Measurements from ENCODE around the gene CAMSAP1. TPM values are rescaled to one million over a fixed set of nuclear protein-coding genes. Genes with fewer than 3 reads are reported as not detected.
"Not testable (repeated sequence)": the region's sequence is repeated elsewhere in the genome, so short reads cannot be mapped to it uniquely, and the experiment has no call there.

The CAMSAP1 gene
- polyA plus RNA-seq, 1 donor from 2014 or later, result 2.7 TPM

DNA sequence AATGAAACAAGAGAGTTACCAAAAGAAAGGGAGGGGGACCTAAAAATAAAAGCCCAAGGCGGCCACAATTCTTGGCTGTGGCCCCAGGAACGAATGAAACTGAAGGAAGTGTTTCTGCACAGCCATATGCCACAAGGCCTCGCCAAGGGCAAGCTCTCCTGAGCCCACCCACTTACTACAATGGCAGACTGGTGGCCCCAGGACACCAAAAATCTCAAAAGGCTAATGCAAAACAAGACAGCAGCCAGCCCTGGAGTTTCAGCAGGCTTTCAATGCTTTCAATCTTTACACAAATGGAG, 4.0 kb downstream of the CAMSAP1 start:
- peak overlapping the region in 1 of 3 donors; percentile 56 for H3K27ac Mint-ChIP-seq
- no peaks in the 10 kb centered on the region for H3K9me3 Mint-ChIP-seq
- H3K4me1 Mint-ChIP-seq, result peaks cover 31 to 37% (median 31%) of the 10 kb centered on the region in 3 donors
- peaks cover 7% of the 10 kb centered on the region for H3K36me3 Mint-ChIP-seq
- H3K4me3 Mint-ChIP-seq, result peak overlapping the region in 1 of 4 donors; percentile 63
- no peaks in the 10 kb centered on the region for H3K27me3 Mint-ChIP-seq

DNA sequence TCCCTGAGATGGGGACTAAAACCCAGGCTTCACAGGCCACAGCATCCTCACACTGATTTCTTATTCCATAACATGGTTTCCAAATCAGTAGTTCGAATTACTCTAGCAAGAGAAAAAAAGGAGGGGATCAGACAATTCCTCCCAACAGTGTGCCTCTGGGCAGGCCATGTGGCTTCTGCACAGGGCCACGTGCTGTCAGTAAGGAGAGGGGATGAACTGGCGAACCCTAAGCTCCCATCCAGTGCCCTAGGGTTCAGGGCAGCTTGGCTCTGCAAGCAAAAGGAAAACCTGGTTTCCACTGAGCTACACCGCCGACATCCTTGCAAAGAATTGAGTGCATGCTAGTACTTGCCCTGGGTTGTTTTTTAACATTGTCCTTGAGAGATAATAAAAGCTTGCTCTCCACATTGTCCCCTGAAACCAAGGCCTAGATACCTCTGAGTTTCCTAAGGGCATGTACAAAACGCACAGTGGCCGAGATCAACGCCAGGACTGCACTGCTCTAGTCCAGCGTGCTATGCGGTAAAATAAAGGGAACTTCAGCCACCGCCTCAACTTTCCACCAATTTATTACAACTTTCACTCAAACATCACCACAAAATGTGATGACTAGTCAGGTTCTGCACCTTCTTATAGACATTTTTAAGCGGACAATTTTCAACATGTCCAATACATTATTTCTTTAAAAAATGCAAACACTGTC, 4.5 kb downstream of the CAMSAP1 start:
- peaks cover 7% of the 10 kb centered on the region for H3K36me3 Mint-ChIP-seq
- H3K9me3 Mint-ChIP-seq, result no peaks in the 10 kb centered on the region
- peak overlapping the region in 1 of 4 donors; percentile 63 for H3K4me3 Mint-ChIP-seq
- peak overlapping the region in 1 of 3 donors; percentile 56 for H3K27ac Mint-ChIP-seq
- H3K4me1 Mint-ChIP-seq, result peaks cover 31 to 36% (median 31%) of the 10 kb centered on the region in 3 donors
- no peaks in the 10 kb centered on the region for H3K27me3 Mint-ChIP-seq

DNA sequence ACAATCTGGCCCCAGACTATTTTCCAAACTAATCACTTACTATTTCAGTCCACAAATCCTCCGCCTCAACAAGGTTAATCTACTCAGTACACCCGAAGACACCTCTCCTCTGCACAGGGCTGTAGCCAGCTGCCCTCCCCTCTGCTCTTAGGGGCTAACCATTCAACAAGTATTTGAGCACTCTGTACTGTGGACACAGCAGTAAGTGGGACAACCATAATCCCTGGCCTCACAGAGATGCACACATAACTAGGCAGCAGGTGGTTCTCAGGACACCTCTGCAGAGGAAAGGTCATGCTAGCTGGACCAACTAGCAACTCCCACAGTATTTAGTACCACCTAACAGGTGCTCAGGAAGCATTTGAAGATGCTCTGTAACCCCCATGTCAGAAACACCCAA, 5.5 kb downstream of the CAMSAP1 start:
- Mint-ChIP-seq H3K27me3 (no peaks in the 10 kb centered on the region), H3K27ac (no peak overlapping the region), H3K4me1 (peaks cover 31 to 36% (median 33%) of the 10 kb centered on the region in 3 donors), H3K4me3 (no peak overlapping the region), H3K36me3 (peaks cover 9% of the 10 kb centered on the region), H3K9me3 (no peaks in the 10 kb centered on the region)

DNA sequence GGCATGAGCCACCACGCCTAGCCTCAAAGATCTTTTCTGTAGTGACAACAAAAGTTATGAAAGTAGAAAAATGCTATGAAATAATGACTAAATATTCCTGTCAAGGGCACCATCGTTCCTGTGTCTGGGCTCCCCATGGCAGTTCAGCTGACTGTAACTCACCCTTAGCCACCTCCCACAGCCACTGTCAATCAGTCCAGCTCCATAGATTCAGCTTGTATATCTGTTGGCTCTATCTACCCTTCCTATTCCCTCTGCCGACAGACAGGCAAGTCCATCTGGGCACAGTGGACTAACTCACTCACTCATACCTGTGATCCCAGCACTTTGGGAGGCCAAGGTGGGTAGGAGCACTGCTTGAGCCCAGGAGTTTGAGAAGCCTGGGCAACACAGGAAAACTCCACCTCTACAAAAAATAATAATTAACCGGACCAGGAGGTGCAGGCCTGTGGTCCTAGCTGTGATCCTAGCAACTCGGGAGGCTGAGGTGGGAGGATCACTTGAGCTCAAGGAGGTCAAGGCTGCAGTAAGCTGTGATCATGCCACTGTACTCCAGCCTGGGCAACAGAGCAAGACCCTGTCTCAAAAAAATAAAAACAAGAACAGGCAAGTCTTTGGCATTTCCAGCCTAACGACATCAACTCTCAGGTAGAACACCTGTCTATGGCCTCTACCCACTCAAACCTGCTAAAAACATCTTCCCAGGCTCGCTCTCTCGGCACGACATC, 6.2 kb downstream of the CAMSAP1 start:
- H3K4me1 Mint-ChIP-seq, result peaks cover 34 to 38% (median 36%) of the 10 kb centered on the region in 3 donors
- H3K4me3 Mint-ChIP-seq, result no peak overlapping the region
- H3K27ac Mint-ChIP-seq, result no peak overlapping the region

DNA sequence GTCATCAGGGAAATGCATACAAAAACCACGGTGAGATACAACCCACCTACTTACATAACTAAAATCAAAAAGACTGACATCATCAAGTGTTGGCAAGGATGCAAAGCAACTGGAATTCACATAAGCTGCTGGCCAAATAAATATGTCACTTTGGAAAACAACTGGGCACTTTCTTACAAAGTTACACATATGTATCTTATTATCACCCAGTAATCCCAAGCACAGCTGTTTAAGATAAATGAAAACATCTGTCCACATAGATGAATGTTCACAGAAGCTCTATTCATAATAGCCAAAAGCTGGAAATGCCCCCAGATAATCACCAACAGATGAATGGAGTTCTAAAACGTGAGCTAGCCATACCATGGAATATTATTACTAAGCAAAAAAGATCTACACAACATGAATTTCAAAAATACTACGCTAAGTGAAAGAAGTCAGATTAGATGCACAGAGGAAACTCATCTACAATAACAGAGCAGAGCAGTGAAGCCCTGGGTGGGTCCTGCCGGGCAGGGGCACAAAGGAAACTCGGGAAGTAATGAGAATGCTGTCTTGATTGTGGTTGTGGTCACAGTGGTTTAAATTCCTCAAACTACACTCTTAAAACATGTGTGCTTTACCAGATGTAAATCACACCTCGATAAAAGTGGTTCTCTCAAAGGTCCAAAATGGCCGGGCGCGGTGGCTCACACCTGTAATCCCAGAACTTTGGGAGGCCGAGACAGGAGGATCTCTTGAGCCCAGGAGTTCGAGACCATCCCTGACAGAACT, 8.5 kb downstream of the CAMSAP1 start:
- Mint-ChIP-seq H3K27ac (peak overlapping the region in 1 of 3 donors; percentile 76), H3K4me1 (peaks cover 33 to 38% (median 34%) of the 10 kb centered on the region in 3 donors), H3K27me3 (no peaks in the 10 kb centered on the region), H3K4me3 (no peak overlapping the region), H3K9me3 (no peaks in the 10 kb centered on the region), H3K36me3 (peaks cover 12% of the 10 kb centered on the region)

More for the DNA sequence above, 6.2 kb downstream of the CAMSAP1 start:
- no peaks in the 10 kb centered on the region for H3K9me3 Mint-ChIP-seq
- peaks cover 9% of the 10 kb centered on the region for H3K36me3 Mint-ChIP-seq
- H3K27me3 Mint-ChIP-seq, result no peaks in the 10 kb centered on the region

DNA sequence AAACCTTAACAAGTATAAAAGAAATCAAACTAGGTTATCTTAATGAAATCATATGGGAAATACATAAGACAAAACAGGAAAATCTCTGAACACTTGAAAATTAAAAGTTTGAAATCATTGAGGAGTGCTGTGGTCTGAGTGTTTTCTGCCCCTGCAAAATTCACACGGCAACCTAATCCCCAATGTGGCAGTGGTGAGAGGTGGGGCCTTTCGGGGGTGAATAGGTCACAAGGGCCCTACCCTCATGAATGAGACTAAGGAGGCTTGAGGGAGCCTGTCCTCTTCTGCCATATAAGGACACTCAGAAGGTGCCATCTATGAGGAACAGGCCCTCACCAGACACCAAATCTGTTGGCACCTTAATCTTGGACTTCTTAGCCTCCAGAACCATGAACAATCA, 10.7 kb downstream of the CAMSAP1 start:
- no peak overlapping the region for H3K4me3 Mint-ChIP-seq
- H3K36me3 Mint-ChIP-seq, result peaks cover 15% of the 10 kb centered on the region
- peaks cover 37 to 47% (median 39%) of the 10 kb centered on the region in 3 donors for H3K4me1 Mint-ChIP-seq
- no peak overlapping the region for H3K27ac Mint-ChIP-seq
- no peaks in the 10 kb centered on the region for H3K27me3 Mint-ChIP-seq
- H3K9me3 Mint-ChIP-seq, result no peaks in the 10 kb centered on the region

DNA sequence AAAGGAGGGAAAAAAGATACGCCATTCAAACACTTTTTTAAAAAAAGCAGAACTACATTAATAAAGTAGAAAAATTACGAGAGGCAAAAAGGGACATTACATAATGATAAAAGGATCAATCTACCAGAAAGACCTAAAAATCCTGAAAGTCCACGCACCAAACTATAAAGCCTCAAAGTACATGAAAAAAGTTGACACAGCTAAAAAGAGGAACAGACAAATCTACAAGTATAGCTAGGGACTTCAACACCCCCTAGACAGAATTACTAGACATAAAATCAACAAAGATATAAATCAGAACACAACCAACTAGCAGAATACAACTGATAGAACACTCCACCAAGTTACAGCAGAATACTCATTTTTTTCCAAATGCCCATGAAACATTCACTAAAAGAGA, 11.1 kb downstream of the CAMSAP1 start:
- Mint-ChIP-seq H3K4me3 (no peak overlapping the region), H3K9me3 (no peaks in the 10 kb centered on the region), H3K27ac (no peak overlapping the region), H3K36me3 (peaks cover 15% of the 10 kb centered on the region), H3K27me3 (no peaks in the 10 kb centered on the region), H3K4me1 (peaks cover 37 to 47% (median 39%) of the 10 kb centered on the region in 3 donors)

DNA sequence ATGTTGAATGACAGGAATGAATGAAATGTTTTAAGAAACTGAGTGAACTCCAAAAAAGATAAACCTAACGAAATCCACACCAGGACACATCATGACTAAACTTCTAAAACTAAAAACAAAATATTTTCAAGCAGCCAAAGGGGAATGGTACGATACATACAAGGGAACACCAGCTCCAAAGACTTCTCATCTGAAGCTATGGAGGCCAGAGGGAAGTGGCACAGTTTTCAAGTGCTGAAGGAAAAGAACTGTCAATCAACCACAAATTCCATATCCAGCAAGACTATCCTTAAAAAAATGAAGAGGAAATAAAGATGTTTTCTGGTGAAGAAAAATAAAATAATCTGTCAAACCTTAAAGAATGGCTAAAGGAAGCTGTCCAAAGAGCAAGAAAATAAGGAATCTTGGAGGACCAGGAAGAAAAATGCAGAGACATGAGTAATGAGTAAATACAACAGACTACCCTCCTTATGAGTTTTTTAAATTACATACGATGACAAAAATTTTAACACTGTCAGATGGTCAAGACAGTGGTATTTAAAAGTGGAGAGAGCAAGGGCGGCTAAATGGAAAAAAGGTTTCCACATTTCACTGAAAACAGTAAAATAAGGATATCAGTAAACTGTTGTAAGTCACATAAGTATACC, 12.0 kb downstream of the CAMSAP1 start:
- peaks cover 15% of the 10 kb centered on the region for H3K36me3 Mint-ChIP-seq
- H3K27me3 Mint-ChIP-seq, result no peaks in the 10 kb centered on the region
- H3K4me3 Mint-ChIP-seq, result peak overlapping the region in 1 of 4 donors; percentile 6
- peaks cover 37 to 47% (median 39%) of the 10 kb centered on the region in 3 donors for H3K4me1 Mint-ChIP-seq
- H3K9me3 Mint-ChIP-seq, result no peaks in the 10 kb centered on the region
- H3K27ac Mint-ChIP-seq, result no peak overlapping the region

DNA sequence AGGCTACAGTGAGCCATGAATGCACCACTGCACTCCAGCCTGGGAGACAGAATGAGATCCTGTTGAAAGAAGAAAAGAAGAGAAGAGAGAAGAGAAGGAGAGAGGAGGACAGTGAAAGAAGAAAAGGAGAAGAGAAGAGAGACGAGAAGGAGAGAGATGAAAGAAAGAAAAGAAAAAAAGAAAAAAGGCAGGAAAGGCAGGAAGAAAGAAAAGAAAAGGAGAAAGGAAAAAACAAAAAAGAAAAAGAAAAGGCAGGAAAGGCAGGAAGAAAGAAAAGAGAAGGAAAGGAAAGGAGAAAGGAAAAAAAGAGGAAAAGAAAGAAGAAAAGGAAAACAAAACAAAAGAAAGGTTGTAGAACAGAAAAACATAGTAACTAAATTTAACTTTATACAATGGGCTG, 14.2 kb downstream of the CAMSAP1 start:
- Mint-ChIP-seq H3K27ac (no peak overlapping the region), H3K36me3 (peaks cover 8% of the 10 kb centered on the region), H3K4me3 (peak overlapping the region in 1 of 4 donors; percentile 7)

DNA sequence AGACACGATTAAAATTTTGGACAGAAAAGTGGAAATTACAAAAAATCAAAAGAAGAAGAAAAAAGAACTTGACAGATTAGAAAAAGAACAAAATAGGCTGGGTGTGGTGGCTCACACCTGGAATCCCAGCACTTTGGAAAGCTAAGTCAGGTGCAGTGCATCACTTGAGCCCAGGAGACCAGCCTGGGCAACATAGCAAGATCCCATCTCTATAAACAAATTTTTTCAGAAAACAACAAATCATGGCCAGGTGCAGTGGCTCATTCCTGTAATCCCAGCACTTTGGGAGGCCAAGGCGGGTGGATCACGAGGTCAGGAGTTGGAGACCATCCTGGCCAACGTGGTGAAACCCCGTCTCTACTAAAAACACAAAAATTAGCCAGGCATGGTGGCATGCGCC, 15.0 kb downstream of the CAMSAP1 start:
- not testable (repeated sequence) for H3K36me3 Mint-ChIP-seq, H3K4me3 Mint-ChIP-seq, H3K27me3 Mint-ChIP-seq, H3K27ac Mint-ChIP-seq, H3K9me3 Mint-ChIP-seq
- H3K4me1 Mint-ChIP-seq, result peaks cover 36 to 42% (median 42%) of the 10 kb centered on the region in 3 donors

More for the DNA sequence above, 14.2 kb downstream of the CAMSAP1 start:
- Mint-ChIP-seq H3K9me3 (no peaks in the 10 kb centered on the region), H3K4me1 (peaks cover 31 to 36% (median 36%) of the 10 kb centered on the region in 3 donors), H3K27me3 (no peaks in the 10 kb centered on the region)

DNA sequence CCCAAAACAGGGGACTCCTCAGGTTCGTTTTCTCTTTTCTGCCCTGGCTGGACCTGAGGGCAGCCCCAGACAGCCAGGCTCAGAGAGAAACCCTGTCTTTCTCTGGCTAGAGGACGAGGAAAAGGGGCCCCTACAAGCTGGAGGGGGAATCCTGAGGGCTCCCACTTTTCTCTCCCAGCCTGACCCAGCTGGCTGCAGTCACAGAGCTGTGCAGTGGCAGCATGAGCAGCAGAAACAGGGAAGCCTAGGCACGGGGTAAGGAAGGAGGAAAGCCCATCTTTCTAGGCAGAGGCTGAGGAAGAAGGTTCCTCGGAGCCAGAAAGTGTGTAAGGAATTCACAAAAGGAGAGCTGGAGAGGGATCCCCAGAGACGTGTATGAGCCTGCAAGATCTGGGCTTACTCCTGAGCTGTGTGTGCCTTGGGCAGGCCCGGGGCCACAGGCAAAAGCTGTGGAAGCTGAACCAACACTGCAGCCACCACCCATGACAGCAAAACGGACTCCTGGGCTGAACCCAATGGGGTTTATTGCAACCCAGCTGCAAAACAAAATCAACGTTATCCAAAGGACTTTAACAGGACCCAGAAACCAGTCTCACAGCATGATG, 16.2 kb downstream of the CAMSAP1 start:
- Mint-ChIP-seq H3K27ac (no peak overlapping the region), H3K9me3 (no peaks in the 10 kb centered on the region), H3K27me3 (no peaks in the 10 kb centered on the region), H3K4me3 (no peak overlapping the region), H3K36me3 (peaks cover 6% of the 10 kb centered on the region), H3K4me1 (peaks cover 39 to 48% (median 43%) of the 10 kb centered on the region in 3 donors)

DNA sequence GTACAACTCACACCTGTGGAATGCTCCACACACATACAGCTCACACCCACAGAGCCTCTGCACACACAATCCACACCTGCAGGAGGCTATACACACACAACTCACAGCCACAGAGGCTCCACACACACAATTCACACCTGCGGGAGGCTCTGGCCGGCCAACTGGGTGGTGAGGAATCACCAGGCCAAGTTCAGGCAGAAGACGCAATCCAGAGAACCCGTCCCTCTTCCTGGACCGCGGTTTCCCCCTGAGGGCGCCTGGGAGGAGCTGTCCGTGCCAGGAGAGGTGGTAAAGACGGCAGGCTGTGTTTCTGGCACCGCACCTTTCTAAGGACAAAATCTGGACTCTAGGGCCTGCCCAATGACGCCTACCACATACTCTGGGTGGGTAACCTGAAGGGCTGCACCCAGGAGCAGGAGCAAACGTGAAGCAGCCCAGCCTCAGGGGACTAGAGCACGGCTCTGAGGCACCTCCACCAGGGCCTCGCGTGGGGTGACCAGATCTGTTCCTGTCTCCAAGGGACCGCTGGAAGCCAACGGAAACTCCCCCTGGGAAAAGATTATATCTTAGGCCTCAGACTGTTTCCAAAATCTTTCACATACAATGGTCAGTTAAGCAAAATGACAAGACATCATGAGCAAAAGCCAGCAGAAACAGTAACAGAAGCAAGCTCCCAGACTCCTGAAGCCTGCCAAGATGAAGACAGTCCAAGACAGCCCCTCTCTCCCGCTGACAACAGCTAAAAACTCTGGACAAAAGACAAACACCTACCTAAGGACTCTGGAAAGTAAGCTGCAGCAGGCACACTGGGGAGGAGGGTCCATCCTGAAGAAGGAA, 16.9 kb downstream of the CAMSAP1 start:
- Mint-ChIP-seq H3K36me3 (peaks cover 6% of the 10 kb centered on the region), H3K4me1 (peaks cover 34 to 42% (median 42%) of the 10 kb centered on the region in 3 donors), H3K27ac (no peak overlapping the region), H3K9me3 (no peaks in the 10 kb centered on the region), H3K4me3 (no peak overlapping the region), H3K27me3 (no peaks in the 10 kb centered on the region)

DNA sequence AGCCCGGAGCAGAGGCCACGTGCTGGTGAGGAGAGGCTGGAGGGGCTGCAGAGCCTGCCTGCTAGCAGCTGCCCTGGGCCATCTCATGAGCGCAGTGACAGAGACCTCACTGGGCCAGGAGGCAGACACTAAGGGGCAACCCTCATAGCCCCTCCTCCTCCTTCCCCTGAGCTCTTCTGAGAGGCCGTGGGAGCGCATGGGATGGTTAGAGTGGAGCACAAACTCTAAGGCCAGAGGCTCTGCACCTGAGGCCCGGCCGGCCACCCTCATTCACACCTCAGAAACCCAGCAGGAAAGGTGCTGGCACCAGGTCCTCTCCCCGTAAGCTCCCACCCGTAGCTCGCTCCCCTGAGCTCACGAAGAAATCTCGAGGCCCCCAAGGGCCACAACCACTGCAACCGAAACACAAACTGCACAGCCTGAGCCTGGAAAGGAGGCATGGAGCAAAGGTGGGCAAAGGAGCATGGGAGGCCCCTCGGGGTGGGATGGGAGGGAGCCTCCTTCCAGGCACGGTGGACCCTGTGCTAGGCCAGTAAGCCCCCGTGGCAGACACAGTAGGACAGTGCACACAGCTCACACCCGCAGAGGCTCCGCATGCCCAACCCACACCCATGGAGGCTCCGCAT, 17.7 kb downstream of the CAMSAP1 start:
- H3K27ac Mint-ChIP-seq, result no peak overlapping the region
- H3K4me1 Mint-ChIP-seq, result peaks cover 31 to 42% (median 35%) of the 10 kb centered on the region in 3 donors
- H3K27me3 Mint-ChIP-seq, result no peaks in the 10 kb centered on the region
- H3K36me3 Mint-ChIP-seq, result peaks cover 3% of the 10 kb centered on the region
- peak overlapping the region in 1 of 4 donors; percentile 43 for H3K4me3 Mint-ChIP-seq
- no peaks in the 10 kb centered on the region for H3K9me3 Mint-ChIP-seq
